HFFc6 (cell line): ENCODE results near the gene TLR4. TPM values are rescaled to one million over a fixed set of nuclear protein-coding genes. Genes with fewer than 3 reads are reported as not detected.

Experiments used
- DNase-seq: peaks from one replicate; pipeline ENCODE4 v3.0.0-alpha.2; 2018
- H3K27ac Mint-ChIP-seq: 2 replicates; pipeline ENCODE4 v1.8.0; 2020; ENCODE audit warnings: mild to moderate bottlenecking, mixed read lengths
- H3K27me3 Mint-ChIP-seq: 2 replicates; pipeline ENCODE4 v1.8.0; 2021; ENCODE audit warnings: mild to moderate bottlenecking, moderate library complexity, mixed read lengths; ENCODE audit not compliant: insufficient read depth
- H3K36me3 Mint-ChIP-seq: 2 replicates; pipeline ENCODE4 v1.8.0; 2021; ENCODE audit warnings: low read depth, mixed read lengths
- H3K4me1 Mint-ChIP-seq: 2 replicates; pipeline ENCODE4 v1.8.0; 2020; ENCODE audit warnings: low read depth, mixed read lengths
- H3K4me3 Mint-ChIP-seq: 2 replicates; pipeline ENCODE4 v1.8.0; 2020; ENCODE audit warnings: mild to moderate bottlenecking, moderate library complexity, mixed read lengths
- H3K9me3 Mint-ChIP-seq: 2 replicates; pipeline ENCODE4 v1.8.0; 2020; ENCODE audit warnings: mild to moderate bottlenecking, mixed read lengths
- CTCF ChIP-seq: fragments of 200-600 bp; sonication (generic); IDR thresholded peaks from 2 replicates; pipeline ENCODE4 v1.5.0; 2021; ENCODE audit warnings: antibody characterized with exemption, mild to moderate bottlenecking
- total RNA-seq, 6 experiments: library from RNA; stranded (reverse); fragmentation: NEBNext Ultra II Directional; extraction: Animal tissue kit (Norgen Biotek cat#: 25700); gene quantifications; 2 replicates in 1 of 6; 3 replicates in 5 of 6; pipeline ENCODE4 v1.2.3, GENCODE V29; 2021

TLR4 gene
- total RNA-seq, 6 experiments from 2014 or later, result 1.7 to 18.5 (median 2.7) TPM

DNA sequence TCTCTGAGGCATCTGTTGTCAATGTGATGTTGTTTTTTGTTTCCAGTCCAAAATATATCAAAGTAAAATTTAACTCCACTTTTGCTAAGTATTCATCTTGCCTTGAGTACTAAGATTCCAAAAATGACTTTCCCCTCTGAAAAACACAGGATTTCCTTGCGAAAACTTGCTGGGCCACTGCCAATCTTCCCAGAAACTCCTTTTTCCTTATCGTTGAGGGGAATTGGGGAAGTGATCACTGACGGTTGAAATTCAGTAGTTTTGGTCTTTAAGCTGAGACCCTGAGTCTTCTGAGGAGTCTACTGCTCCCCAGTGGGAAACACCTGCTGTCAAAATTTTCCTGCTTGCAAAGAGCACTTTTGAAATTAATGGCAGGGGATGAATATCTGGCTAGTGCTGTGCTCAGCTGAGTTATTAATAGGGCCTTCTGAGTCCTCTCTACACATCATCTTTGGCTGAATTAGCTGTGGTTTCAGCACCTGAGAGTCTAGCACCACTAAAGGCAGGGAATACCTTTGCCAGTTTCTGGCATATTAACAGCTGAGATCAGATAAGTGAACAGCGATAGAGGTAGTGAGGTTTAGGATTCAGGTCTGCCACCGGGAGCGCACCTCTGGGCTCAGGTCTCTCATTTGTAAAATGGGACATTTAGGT lies 18.0 kb downstream of the TLR4 start:
- no peak; the same call in 1 of the 2 replicates for TF ChIP-seq CTCF
- DNase-seq, result no peak
- no peak overlapping the region for H3K4me3 Mint-ChIP-seq

GRCh38 chr9:117723986-117724625 lies 19.9 kb downstream of the TLR4 start:
- H3K27me3 Mint-ChIP-seq, result no peaks in the 10 kb centered on the region
- peaks cover 25% of the 10 kb centered on the region; the same call in 1 of the 2 replicates for H3K4me1 Mint-ChIP-seq
- H3K36me3 Mint-ChIP-seq, result 0 out of 2 replicates have a peak, but pooled peaks cover 4% of the 10 kb centered on the region

More for the DNA sequence above, 18.0 kb downstream of the TLR4 start:
- H3K4me1 Mint-ChIP-seq, result peaks cover 43% of the 10 kb centered on the region; the same call in 1 of the 2 replicates
- H3K36me3 Mint-ChIP-seq, result 0 out of 2 replicates have a peak, but pooled peaks cover 4% of the 10 kb centered on the region
- H3K9me3 Mint-ChIP-seq, result no peaks in the 10 kb centered on the region; the same call in 1 of the 2 replicates
- no peaks in the 10 kb centered on the region for H3K27me3 Mint-ChIP-seq
- H3K27ac Mint-ChIP-seq, result no peak overlapping the region

GRCh38 chr9:117725426-117725887 lies 21.3 kb downstream of the TLR4 start:
- no peak overlapping the region for H3K4me3 Mint-ChIP-seq
- H3K27ac Mint-ChIP-seq, result peak overlapping the region; percentile 27; the same call in 1 of the 2 replicates
- H3K27me3 Mint-ChIP-seq, result no peaks in the 10 kb centered on the region
- no peak for TF ChIP-seq CTCF
- H3K9me3 Mint-ChIP-seq, result no peaks in the 10 kb centered on the region; the same call in 1 of the 2 replicates
- peaks cover 15% of the 10 kb centered on the region; the same call in 1 of the 2 replicates for H3K4me1 Mint-ChIP-seq
- DNase-seq, result no peak
- 0 out of 2 replicates have a peak, but pooled peaks cover 4% of the 10 kb centered on the region for H3K36me3 Mint-ChIP-seq

More at GRCh38 chr9:117723986-117724625, 19.9 kb downstream of the TLR4 start:
- no peak for TF ChIP-seq CTCF
- no peak overlapping the region for H3K27ac Mint-ChIP-seq
- H3K4me3 Mint-ChIP-seq, result no peak overlapping the region
- no peaks in the 10 kb centered on the region; the same call in 1 of the 2 replicates for H3K9me3 Mint-ChIP-seq
- no peak for DNase-seq

GRCh38 chr9:117729375-117729774 lies 25.2 kb downstream of the TLR4 start:
- H3K27ac Mint-ChIP-seq, result no peak overlapping the region
- peaks cover 9% of the 10 kb centered on the region; the same call in 1 of the 2 replicates for H3K4me1 Mint-ChIP-seq
- no peak overlapping the region for H3K4me3 Mint-ChIP-seq
- DNase-seq, result no peak
- H3K9me3 Mint-ChIP-seq, result no peaks in the 10 kb centered on the region; the same call in 1 of the 2 replicates
- H3K36me3 Mint-ChIP-seq, result 0 out of 2 replicates have a peak, but pooled peaks cover 4% of the 10 kb centered on the region
- no peaks in the 10 kb centered on the region for H3K27me3 Mint-ChIP-seq
- TF ChIP-seq CTCF, result no peak

DNA sequence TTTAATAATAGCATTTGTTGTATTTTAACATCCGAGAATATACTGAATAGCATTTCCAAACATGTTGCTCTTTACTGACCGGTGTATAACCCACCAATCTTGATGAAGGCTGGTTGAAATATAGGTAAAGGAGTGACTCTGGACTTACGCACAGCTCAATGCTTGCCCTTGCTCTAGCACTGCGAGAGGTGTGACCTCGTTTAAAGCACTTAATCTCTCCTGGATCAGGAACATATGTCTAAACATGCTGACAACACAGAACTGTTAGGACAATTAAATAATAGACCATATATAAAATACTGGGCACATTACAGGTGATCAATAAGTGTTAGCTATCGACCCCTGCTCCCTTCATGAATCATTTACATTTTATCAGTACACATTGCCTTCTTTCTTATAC lies 28.3 kb downstream of the TLR4 start:
- H3K27ac Mint-ChIP-seq, result no peak overlapping the region
- H3K27me3 Mint-ChIP-seq, result no peaks in the 10 kb centered on the region; the same call in 1 of the 2 replicates
- no peaks in the 10 kb centered on the region for H3K36me3 Mint-ChIP-seq
- no peaks in the 10 kb centered on the region; the same call in 1 of the 2 replicates for H3K9me3 Mint-ChIP-seq
- DNase-seq, result no peak
- TF ChIP-seq CTCF, result no peak
- H3K4me3 Mint-ChIP-seq, result no peak overlapping the region
- H3K4me1 Mint-ChIP-seq, result peaks cover 21% of the 10 kb centered on the region; the same call in 1 of the 2 replicates
